Measurements from ENCODE around the gene PPDPF.

PPDPF gene

GRCh38 chr20:63541371-63541770 lies 20.8 kb downstream of the PPDPF start:
- Histone ChIP-seq H3K27me3 (ENCODE audit: control insufficient read depth, low read length) (peaks cover 29% of the 10 kb centered on the region), H3K79me2 (ENCODE audit: control insufficient read depth, low read length) (no peaks in the 10 kb centered on the region), H3F3A (ENCODE audit: control insufficient read depth, insufficient read depth) (no peaks in the 10 kb centered on the region), H3K4me3 (ENCODE audit: low read length) (no peak overlapping the region), H4K20me1 (ENCODE audit: control insufficient read depth, insufficient read depth, low read depth, low read length) (no peaks in the 10 kb centered on the region), H3K4me2 (ENCODE audit: low read length) (no peak overlapping the region), H3K4me1 (ENCODE audit: control insufficient read depth, low read length) (peaks cover 34% of the 10 kb centered on the region), H3K9me3 (ENCODE audit: control insufficient read depth, insufficient read depth, low read length) (no peaks in the 10 kb centered on the region), H3K27ac (ENCODE audit: low read depth, low read length) (no peak overlapping the region), H3K36me3 (ENCODE audit: control insufficient read depth, low read length) (no peaks in the 10 kb centered on the region), H3K9me2 (replicated peaks; ENCODE audit: control insufficient read depth, low read length) (no peaks in the 10 kb centered on the region)
- TF ChIP-seq CTCF (IDR thresholded peaks at IDR 0.05; ENCODE audit: low read depth, low read length, poor library complexity, severe bottlenecking) (no peak), EZH2phosphoT487 (IDR thresholded peaks at IDR 0.05; ENCODE audit: borderline replicate concordance, low read length) (no peak)

- Histone ChIP-seq H3K27ac (ENCODE audit: low read depth, low read length) (no peak overlapping the region), H3K79me2 (ENCODE audit: control insufficient read depth, low read length) (no peaks in the 10 kb centered on the region), H3F3A (ENCODE audit: control insufficient read depth, insufficient read depth) (no peaks in the 10 kb centered on the region), H3K4me1 (ENCODE audit: control insufficient read depth, low read length) (peaks cover 27% of the 10 kb centered on the region), H4K20me1 (ENCODE audit: control insufficient read depth, insufficient read depth, low read depth, low read length) (no peaks in the 10 kb centered on the region), H3K36me3 (ENCODE audit: control insufficient read depth, low read length) (no peaks in the 10 kb centered on the region), H3K4me3 (ENCODE audit: low read length) (no peak overlapping the region), H3K27me3 (ENCODE audit: control insufficient read depth, low read length) (peaks cover 33% of the 10 kb centered on the region), H3K9me3 (ENCODE audit: control insufficient read depth, insufficient read depth, low read length) (no peaks in the 10 kb centered on the region), H3K9me2 (replicated peaks; ENCODE audit: control insufficient read depth, low read length) (no peaks in the 10 kb centered on the region), H3K4me2 (ENCODE audit: low read length) (no peak overlapping the region)
- TF ChIP-seq EZH2phosphoT487 (IDR thresholded peaks at IDR 0.05; ENCODE audit: borderline replicate concordance, low read length) (no peak), CTCF (IDR thresholded peaks at IDR 0.05; ENCODE audit: low read depth, low read length, poor library complexity, severe bottlenecking) (no peak)
Measured at GRCh38 chr20:63542031-63542559, 21.5 kb downstream of the PPDPF start.

GRCh38 chr20:63542696-63543095 lies 22.1 kb downstream of the PPDPF start:
- Histone ChIP-seq H4K20me1 (ENCODE audit: control insufficient read depth, insufficient read depth, low read depth, low read length) (no peaks in the 10 kb centered on the region), H3K36me3 (ENCODE audit: control insufficient read depth, low read length) (no peaks in the 10 kb centered on the region), H3K4me3 (ENCODE audit: low read length) (no peak overlapping the region), H3F3A (ENCODE audit: control insufficient read depth, insufficient read depth) (no peaks in the 10 kb centered on the region), H3K9me2 (replicated peaks; ENCODE audit: control insufficient read depth, low read length) (no peaks in the 10 kb centered on the region), H3K4me1 (ENCODE audit: control insufficient read depth, low read length) (peaks cover 21% of the 10 kb centered on the region), H3K27ac (ENCODE audit: low read depth, low read length) (no peak overlapping the region), H3K27me3 (ENCODE audit: control insufficient read depth, low read length) (peaks cover 33% of the 10 kb centered on the region), H3K9me3 (ENCODE audit: control insufficient read depth, insufficient read depth, low read length) (no peaks in the 10 kb centered on the region), H3K79me2 (ENCODE audit: control insufficient read depth, low read length) (no peaks in the 10 kb centered on the region), H3K4me2 (ENCODE audit: low read length) (no peak overlapping the region)
- TF ChIP-seq CTCF (IDR thresholded peaks at IDR 0.05; ENCODE audit: low read depth, low read length, poor library complexity, severe bottlenecking) (no peak), EZH2phosphoT487 (IDR thresholded peaks at IDR 0.05; ENCODE audit: borderline replicate concordance, low read length) (no peak)

Data from DOHH2 (cell line).